Measurements from ENCODE around the gene SERPINA3.

Gene SERPINA3

GRCh38 chr14:94612174-94612573 is at the start of gene SERPINA3:
Gene SERPINA3, plus strand, starts transcription at chr14:94612391. Its CDS starts 2,051 bp downstream, at chr14:94614442.
- H3K27me3 ChIP-seq (ENCODE audit: control insufficient read depth in 2 of 2, insufficient read depth in 2 of 2, low read length in 2 of 2), result no peaks in the 10 kb centered on the region
- H3K27ac ChIP-seq (ENCODE audit: low read depth in 2 of 2, low read length in 2 of 2), result no peak within 1 kb of the TSS
- H3K4me1 ChIP-seq (ENCODE audit: control insufficient read depth in 2 of 2, insufficient read depth in 2 of 2, low read length in 2 of 2), result no peaks in the 10 kb centered on the region
- H3K9ac ChIP-seq (ENCODE audit: low read depth in 1 of 2, low read length in 2 of 2), result no peak within 1 kb of the TSS
- H3K4me3 ChIP-seq (ENCODE audit: low read length in 2 of 2), result no peak within 1 kb of the TSS
- H3K9me3 ChIP-seq (ENCODE audit: control insufficient read depth in 2 of 2, low read length in 2 of 2), result no peaks in the 10 kb centered on the region
- H3K36me3 ChIP-seq (ENCODE audit: control insufficient read depth in 2 of 2, insufficient read depth in 2 of 2, low read length in 2 of 2), result no peaks in the 10 kb centered on the region

DNA sequence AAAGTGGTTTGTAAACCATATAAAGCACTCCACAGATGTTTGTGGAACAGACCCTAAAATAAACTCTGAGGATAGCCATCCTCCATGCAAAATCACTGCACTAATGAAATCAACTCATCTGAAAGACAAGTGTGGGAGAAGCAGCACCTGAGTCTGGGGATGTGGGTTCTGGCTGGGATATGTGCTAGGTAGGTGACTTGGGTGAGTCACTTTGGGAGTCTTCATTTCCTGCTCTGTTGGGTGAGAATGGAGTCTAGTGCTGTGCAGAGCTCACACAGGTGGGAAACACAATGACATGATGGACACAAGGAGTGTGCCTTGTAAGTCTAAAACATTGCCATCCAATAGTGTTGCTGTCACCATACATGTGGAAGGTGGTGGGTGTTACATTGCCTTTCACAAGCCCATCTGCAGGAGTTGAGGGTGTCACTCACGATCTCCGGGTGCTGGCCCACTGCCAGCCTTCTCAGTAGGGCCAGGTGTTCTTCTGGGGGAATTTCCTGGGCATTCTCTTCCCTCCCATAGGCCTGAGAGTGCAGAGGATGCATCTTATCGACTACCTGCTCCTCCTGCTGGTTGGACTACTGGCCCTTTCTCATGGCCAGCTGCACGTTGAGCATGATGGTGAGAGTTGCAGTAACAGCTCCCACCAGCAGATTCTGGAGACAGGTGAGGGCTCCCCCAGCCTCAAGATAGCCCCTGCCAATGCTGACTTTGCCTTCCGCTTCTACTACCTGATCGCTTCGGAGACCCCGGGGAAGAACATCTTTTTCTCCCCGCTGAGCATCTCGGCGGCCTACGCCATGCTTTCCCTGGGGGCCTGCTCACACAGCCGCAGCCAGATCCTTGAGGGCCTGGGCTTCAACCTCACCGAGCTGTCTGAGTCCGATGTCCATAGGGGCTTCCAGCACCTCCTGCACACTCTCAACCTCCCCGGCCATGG is 49.0 kb upstream of the SERPINA3 start:
- no peaks in the 10 kb centered on the region for H3K27me3 ChIP-seq (ENCODE audit: control insufficient read depth in 2 of 2, insufficient read depth in 2 of 2, low read length in 2 of 2)
- no peak overlapping the region for H3K9ac ChIP-seq (ENCODE audit: low read depth in 1 of 2, low read length in 2 of 2)
- no peak overlapping the region for H3K27ac ChIP-seq (ENCODE audit: low read depth in 2 of 2, low read length in 2 of 2)
- no peaks in the 10 kb centered on the region for H3K9me3 ChIP-seq (ENCODE audit: control insufficient read depth in 2 of 2, low read length in 2 of 2)
- H3K4me3 ChIP-seq (ENCODE audit: low read length in 2 of 2), result no peak overlapping the region
- H3K36me3 ChIP-seq (ENCODE audit: control insufficient read depth in 2 of 2, insufficient read depth in 2 of 2, low read length in 2 of 2), result no peaks in the 10 kb centered on the region
- no peaks in the 10 kb centered on the region for H3K4me1 ChIP-seq (ENCODE audit: control insufficient read depth in 2 of 2, insufficient read depth in 2 of 2, low read length in 2 of 2)

GRCh38 chr14:94564381-94564780 is 47.8 kb upstream of the SERPINA3 start:
- Histone ChIP-seq H3K4me3 (ENCODE audit: low read length in 2 of 2) (no peak overlapping the region), H3K36me3 (ENCODE audit: control insufficient read depth in 2 of 2, insufficient read depth in 2 of 2, low read length in 2 of 2) (no peaks in the 10 kb centered on the region), H3K27ac (ENCODE audit: low read depth in 2 of 2, low read length in 2 of 2) (no peak overlapping the region), H3K27me3 (ENCODE audit: control insufficient read depth in 2 of 2, insufficient read depth in 2 of 2, low read length in 2 of 2) (no peaks in the 10 kb centered on the region), H3K4me1 (ENCODE audit: control insufficient read depth in 2 of 2, insufficient read depth in 2 of 2, low read length in 2 of 2) (no peaks in the 10 kb centered on the region), H3K9me3 (ENCODE audit: control insufficient read depth in 2 of 2, low read length in 2 of 2) (no peaks in the 10 kb centered on the region), H3K9ac (ENCODE audit: low read depth in 1 of 2, low read length in 2 of 2) (no peak overlapping the region)

DNA sequence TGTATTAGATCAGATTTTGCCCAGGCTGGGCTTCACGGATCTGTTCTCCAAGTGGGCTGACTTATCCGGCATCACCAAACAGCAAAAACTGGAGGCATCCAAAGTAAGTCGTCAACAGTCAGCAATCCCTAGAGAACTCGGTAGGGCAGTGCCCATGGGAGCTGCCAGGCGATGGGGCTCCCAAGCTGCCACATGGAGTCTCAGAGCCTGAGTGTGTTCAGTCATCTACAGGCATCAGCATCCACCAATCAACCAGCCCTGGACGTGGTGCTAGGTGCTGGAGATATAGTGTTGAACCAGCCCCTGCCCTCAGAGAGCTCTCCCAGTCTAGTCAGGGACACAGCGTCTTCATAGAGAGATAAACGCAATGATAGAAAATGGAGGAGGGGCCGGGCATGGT is 44.0 kb upstream of the SERPINA3 start:
- Histone ChIP-seq H3K4me3 (ENCODE audit: low read length in 2 of 2) (no peak overlapping the region), H3K36me3 (ENCODE audit: control insufficient read depth in 2 of 2, insufficient read depth in 2 of 2, low read length in 2 of 2) (no peaks in the 10 kb centered on the region), H3K9me3 (ENCODE audit: control insufficient read depth in 2 of 2, low read length in 2 of 2) (no peaks in the 10 kb centered on the region), H3K4me1 (ENCODE audit: control insufficient read depth in 2 of 2, insufficient read depth in 2 of 2, low read length in 2 of 2) (no peaks in the 10 kb centered on the region), H3K27ac (ENCODE audit: low read depth in 2 of 2, low read length in 2 of 2) (no peak overlapping the region), H3K27me3 (ENCODE audit: control insufficient read depth in 2 of 2, insufficient read depth in 2 of 2, low read length in 2 of 2) (no peaks in the 10 kb centered on the region), H3K9ac (ENCODE audit: low read depth in 1 of 2, low read length in 2 of 2) (no peak overlapping the region)

GRCh38 chr14:94569381-94570001 is 42.7 kb upstream of the SERPINA3 start:
- no peaks in the 10 kb centered on the region for H3K27me3 ChIP-seq (ENCODE audit: control insufficient read depth in 2 of 2, insufficient read depth in 2 of 2, low read length in 2 of 2)
- H3K27ac ChIP-seq (ENCODE audit: low read depth in 2 of 2, low read length in 2 of 2), result no peak overlapping the region
- H3K36me3 ChIP-seq (ENCODE audit: control insufficient read depth in 2 of 2, insufficient read depth in 2 of 2, low read length in 2 of 2), result no peaks in the 10 kb centered on the region
- H3K4me1 ChIP-seq (ENCODE audit: control insufficient read depth in 2 of 2, insufficient read depth in 2 of 2, low read length in 2 of 2), result no peaks in the 10 kb centered on the region
- H3K4me3 ChIP-seq (ENCODE audit: low read length in 2 of 2), result no peak overlapping the region
- H3K9me3 ChIP-seq (ENCODE audit: control insufficient read depth in 2 of 2, low read length in 2 of 2), result no peaks in the 10 kb centered on the region
- no peak overlapping the region for H3K9ac ChIP-seq (ENCODE audit: low read depth in 1 of 2, low read length in 2 of 2)

GRCh38 chr14:94570002-94570400 is 42.2 kb upstream of the SERPINA3 start:
- no peaks in the 10 kb centered on the region for H3K9me3 ChIP-seq (ENCODE audit: control insufficient read depth in 2 of 2, low read length in 2 of 2)
- H3K27me3 ChIP-seq (ENCODE audit: control insufficient read depth in 2 of 2, insufficient read depth in 2 of 2, low read length in 2 of 2), result no peaks in the 10 kb centered on the region
- H3K4me3 ChIP-seq (ENCODE audit: low read length in 2 of 2), result no peak overlapping the region
- H3K36me3 ChIP-seq (ENCODE audit: control insufficient read depth in 2 of 2, insufficient read depth in 2 of 2, low read length in 2 of 2), result no peaks in the 10 kb centered on the region
- H3K9ac ChIP-seq (ENCODE audit: low read depth in 1 of 2, low read length in 2 of 2), result no peak overlapping the region
- no peaks in the 10 kb centered on the region for H3K4me1 ChIP-seq (ENCODE audit: control insufficient read depth in 2 of 2, insufficient read depth in 2 of 2, low read length in 2 of 2)
- H3K27ac ChIP-seq (ENCODE audit: low read depth in 2 of 2, low read length in 2 of 2), result no peak overlapping the region

DNA sequence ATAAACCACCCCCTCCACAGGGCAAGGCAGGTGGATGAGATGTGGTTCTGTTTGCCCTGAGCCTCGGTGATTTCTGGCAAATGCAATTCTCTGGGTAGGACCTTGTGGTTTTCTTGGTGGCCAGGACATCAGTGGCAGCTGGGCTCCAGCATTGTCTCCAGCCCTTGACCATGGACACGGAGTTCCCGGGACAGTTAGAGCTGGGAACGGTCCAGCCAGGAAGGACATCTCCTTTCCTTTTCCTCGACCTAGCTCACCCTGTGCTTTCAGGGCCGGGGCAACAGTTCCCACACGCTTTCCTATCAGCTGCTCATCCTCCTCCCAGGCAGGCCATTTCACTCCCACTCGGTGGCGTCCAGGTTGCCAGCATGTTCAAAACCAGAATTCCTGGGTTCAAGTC is 41.8 kb upstream of the SERPINA3 start:
- H3K9ac ChIP-seq (ENCODE audit: low read depth in 1 of 2, low read length in 2 of 2), result no peak overlapping the region

DNA sequence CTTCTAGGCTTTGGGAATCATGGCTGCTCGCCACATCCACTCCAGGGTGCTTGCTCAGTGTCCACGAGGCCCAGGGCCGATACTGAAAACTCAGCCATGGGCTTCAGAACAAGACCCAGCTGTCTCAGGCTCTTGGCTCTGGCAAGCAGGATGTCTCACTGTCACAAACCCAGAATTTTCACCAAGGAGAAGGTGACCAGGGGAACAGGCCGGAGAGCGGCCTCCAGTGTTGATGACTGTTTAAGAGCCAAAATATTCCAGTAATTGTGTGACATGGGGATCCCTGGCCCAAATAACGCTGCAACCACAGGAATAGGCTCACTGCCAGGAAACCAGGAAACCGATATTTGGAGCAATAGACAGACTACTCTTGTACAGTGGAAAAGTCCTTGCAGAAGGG is 40.8 kb upstream of the SERPINA3 start:
- Histone ChIP-seq H3K4me1 (ENCODE audit: control insufficient read depth in 2 of 2, insufficient read depth in 2 of 2, low read length in 2 of 2) (no peaks in the 10 kb centered on the region), H3K27me3 (ENCODE audit: control insufficient read depth in 2 of 2, insufficient read depth in 2 of 2, low read length in 2 of 2) (no peaks in the 10 kb centered on the region), H3K4me3 (ENCODE audit: low read length in 2 of 2) (no peak overlapping the region), H3K36me3 (ENCODE audit: control insufficient read depth in 2 of 2, insufficient read depth in 2 of 2, low read length in 2 of 2) (no peaks in the 10 kb centered on the region), H3K9me3 (ENCODE audit: control insufficient read depth in 2 of 2, low read length in 2 of 2) (no peaks in the 10 kb centered on the region), H3K27ac (ENCODE audit: low read depth in 2 of 2, low read length in 2 of 2) (peak overlapping the region; percentile 16 to 17), H3K9ac (ENCODE audit: low read depth in 1 of 2, low read length in 2 of 2) (no peak overlapping the region)

More for the DNA sequence above, 41.8 kb upstream of the SERPINA3 start:
- Histone ChIP-seq H3K4me3 (ENCODE audit: low read length in 2 of 2) (no peak overlapping the region), H3K4me1 (ENCODE audit: control insufficient read depth in 2 of 2, insufficient read depth in 2 of 2, low read length in 2 of 2) (no peaks in the 10 kb centered on the region), H3K9me3 (ENCODE audit: control insufficient read depth in 2 of 2, low read length in 2 of 2) (no peaks in the 10 kb centered on the region), H3K27me3 (ENCODE audit: control insufficient read depth in 2 of 2, insufficient read depth in 2 of 2, low read length in 2 of 2) (no peaks in the 10 kb centered on the region), H3K36me3 (ENCODE audit: control insufficient read depth in 2 of 2, insufficient read depth in 2 of 2, low read length in 2 of 2) (no peaks in the 10 kb centered on the region), H3K27ac (ENCODE audit: low read depth in 2 of 2, low read length in 2 of 2) (no peak overlapping the region)

GRCh38 chr14:94571950-94572349 is 40.2 kb upstream of the SERPINA3 start:
- H3K9me3 ChIP-seq (ENCODE audit: control insufficient read depth in 2 of 2, low read length in 2 of 2), result no peaks in the 10 kb centered on the region
- H3K27ac ChIP-seq (ENCODE audit: low read depth in 2 of 2, low read length in 2 of 2), result no peak overlapping the region
- no peaks in the 10 kb centered on the region for H3K4me1 ChIP-seq (ENCODE audit: control insufficient read depth in 2 of 2, insufficient read depth in 2 of 2, low read length in 2 of 2)
- no peaks in the 10 kb centered on the region for H3K27me3 ChIP-seq (ENCODE audit: control insufficient read depth in 2 of 2, insufficient read depth in 2 of 2, low read length in 2 of 2)
- no peak overlapping the region for H3K9ac ChIP-seq (ENCODE audit: low read depth in 1 of 2, low read length in 2 of 2)
- no peaks in the 10 kb centered on the region for H3K36me3 ChIP-seq (ENCODE audit: control insufficient read depth in 2 of 2, insufficient read depth in 2 of 2, low read length in 2 of 2)
- no peak overlapping the region for H3K4me3 ChIP-seq (ENCODE audit: low read length in 2 of 2)

GRCh38 chr14:94572637-94573303 is 39.4 kb upstream of the SERPINA3 start:
- Histone ChIP-seq H3K36me3 (ENCODE audit: control insufficient read depth in 2 of 2, insufficient read depth in 2 of 2, low read length in 2 of 2) (no peaks in the 10 kb centered on the region), H3K4me1 (ENCODE audit: control insufficient read depth in 2 of 2, insufficient read depth in 2 of 2, low read length in 2 of 2) (no peaks in the 10 kb centered on the region), H3K4me3 (ENCODE audit: low read length in 2 of 2) (no peak overlapping the region), H3K27me3 (ENCODE audit: control insufficient read depth in 2 of 2, insufficient read depth in 2 of 2, low read length in 2 of 2) (no peaks in the 10 kb centered on the region), H3K9ac (ENCODE audit: low read depth in 1 of 2, low read length in 2 of 2) (no peak overlapping the region), H3K9me3 (ENCODE audit: control insufficient read depth in 2 of 2, low read length in 2 of 2) (no peaks in the 10 kb centered on the region), H3K27ac (ENCODE audit: low read depth in 2 of 2, low read length in 2 of 2) (no peak overlapping the region)

All from mucosa of rectum (tissue), 2 donors.